Measurements from ENCODE around the gene GSDME.

- TF ChIP-seq CTCF (conservative IDR thresholded peaks at IDR 0.05 in 1 of 2, IDR thresholded peaks at IDR 0.05 in 1 of 2; ENCODE audit: extremely low read depth in 1 of 2, insufficient read depth in 1 of 2, low read depth in 1 of 2, low read length in 2 of 2) (no peak), EZH2 (IDR thresholded peaks at IDR 0.05; ENCODE audit: borderline replicate concordance, low read length) (no peak)
Observed at GRCh38 chr7:24724451-24725190, 32.6 kb downstream of the GSDME start.

Measured in mammary epithelial cell (primary cell).